ENCODE data around the gene AOC3. TPM values are rescaled to one million over a fixed set of nuclear protein-coding genes. Genes with fewer than 3 reads are reported as not detected.
"Not testable (repeated sequence)": the region's sequence is repeated elsewhere in the genome, so short reads cannot be mapped to it uniquely, and the experiment has no call there.

The AOC3 gene
- total RNA-seq, 1 donor from 2014 or later = 2.4 TPM

DNA sequence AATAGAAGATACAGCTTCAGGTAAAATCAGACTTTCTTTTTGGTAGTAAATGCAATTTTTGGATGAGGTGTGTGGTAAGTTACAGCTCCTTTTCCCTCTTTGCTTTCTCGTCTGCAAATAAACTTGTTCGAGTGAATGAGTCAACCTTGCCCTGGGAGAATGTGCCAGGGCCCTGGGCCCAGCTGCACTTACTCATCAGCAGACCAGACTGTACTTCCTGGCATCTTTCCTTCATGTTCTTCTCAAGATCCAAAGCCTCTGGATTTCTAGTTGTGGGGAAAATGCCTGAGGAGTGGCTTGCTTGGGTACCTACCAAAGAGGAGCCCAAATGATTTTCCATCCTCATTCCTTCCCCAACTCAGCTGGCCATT, 44.2 kb downstream of the AOC3 start:
- H3K27ac Mint-ChIP-seq = no peak overlapping the region
- no peak for DNase-seq (ENCODE audit: low spot score)
- no peak overlapping the region for H3K4me3 Mint-ChIP-seq (ENCODE audit: low read depth)
- peaks cover 18% of the 10 kb centered on the region for H3K27me3 Mint-ChIP-seq (ENCODE audit: low read depth)
- intact Hi-C loops (cut with micrococcal nuclease) = no loop called here
- H3K36me3 Mint-ChIP-seq (ENCODE audit: low read depth) = no peaks in the 10 kb centered on the region
- H3K9me3 Mint-ChIP-seq = no peaks in the 10 kb centered on the region
- peaks cover 3% of the 10 kb centered on the region for H3K4me1 Mint-ChIP-seq (ENCODE audit: low read depth)

DNA sequence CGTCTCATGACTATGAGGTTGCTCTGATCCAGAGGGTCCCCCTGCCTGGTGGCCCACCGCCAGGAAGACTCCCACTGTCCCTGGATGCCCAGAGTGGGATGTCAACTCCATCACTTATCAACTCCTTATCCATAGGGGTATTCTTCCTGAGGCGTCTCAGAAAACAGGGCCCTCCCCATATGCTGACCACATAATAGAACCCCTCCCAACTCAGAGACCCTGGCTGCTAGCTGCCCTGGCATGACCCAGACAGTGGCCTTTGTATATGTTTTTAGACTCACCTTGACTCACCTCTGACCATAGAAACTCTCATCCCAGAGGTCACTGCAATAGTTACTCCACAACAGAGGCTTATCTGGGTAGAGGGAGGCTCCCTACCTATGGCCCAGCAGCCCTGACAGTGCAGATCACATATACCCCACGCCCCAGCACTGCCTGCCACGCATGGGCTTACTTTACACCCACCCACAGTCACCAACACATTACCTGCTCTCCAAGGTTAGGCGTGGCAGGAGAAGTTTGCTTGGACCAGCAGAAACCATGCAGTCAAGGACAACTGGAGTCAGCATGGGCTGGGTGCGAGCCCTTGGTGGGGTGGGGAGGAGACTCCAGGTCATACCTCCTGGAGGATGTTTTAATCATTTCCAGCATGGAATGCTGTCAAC, 47.3 kb downstream of the AOC3 start:
- no peak for DNase-seq (ENCODE audit: low spot score)
- Mint-ChIP-seq H3K4me3 (ENCODE audit: low read depth) (no peak overlapping the region), H3K4me1 (ENCODE audit: low read depth) (peaks cover 3% of the 10 kb centered on the region), H3K27me3 (ENCODE audit: low read depth) (peaks cover 19% of the 10 kb centered on the region), H3K9me3 (no peaks in the 10 kb centered on the region), H3K27ac (no peak overlapping the region), H3K36me3 (ENCODE audit: low read depth) (no peaks in the 10 kb centered on the region)
- intact Hi-C loops (cut with micrococcal nuclease) = no loop called here

DNA sequence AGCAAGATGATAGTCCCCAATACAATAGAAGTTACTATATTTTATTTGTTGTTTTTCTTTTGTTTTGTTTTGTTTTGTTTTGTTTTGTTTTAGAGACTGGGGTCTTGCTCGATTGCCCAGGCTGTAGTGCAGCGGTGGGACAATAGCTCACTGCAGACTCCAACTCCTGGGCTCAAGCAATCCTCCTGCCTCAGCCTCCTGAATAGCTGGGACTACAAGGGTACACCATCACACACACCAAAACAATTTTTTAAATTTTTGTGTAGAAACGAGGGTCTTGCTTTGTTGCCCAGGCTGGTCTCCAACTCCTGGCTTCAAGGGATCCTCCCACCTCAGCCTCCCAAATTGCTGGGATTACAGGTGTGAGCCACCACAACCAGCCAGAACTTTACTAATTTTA, 49.0 kb downstream of the AOC3 start:
- H3K4me1 Mint-ChIP-seq (ENCODE audit: low read depth); H3K4me3 Mint-ChIP-seq (ENCODE audit: low read depth); H3K27me3 Mint-ChIP-seq (ENCODE audit: low read depth); intact Hi-C loops (cut with micrococcal nuclease); H3K36me3 Mint-ChIP-seq (ENCODE audit: low read depth); DNase-seq (ENCODE audit: low spot score); H3K9me3 Mint-ChIP-seq; H3K27ac Mint-ChIP-seq: not testable (repeated sequence)

DNA sequence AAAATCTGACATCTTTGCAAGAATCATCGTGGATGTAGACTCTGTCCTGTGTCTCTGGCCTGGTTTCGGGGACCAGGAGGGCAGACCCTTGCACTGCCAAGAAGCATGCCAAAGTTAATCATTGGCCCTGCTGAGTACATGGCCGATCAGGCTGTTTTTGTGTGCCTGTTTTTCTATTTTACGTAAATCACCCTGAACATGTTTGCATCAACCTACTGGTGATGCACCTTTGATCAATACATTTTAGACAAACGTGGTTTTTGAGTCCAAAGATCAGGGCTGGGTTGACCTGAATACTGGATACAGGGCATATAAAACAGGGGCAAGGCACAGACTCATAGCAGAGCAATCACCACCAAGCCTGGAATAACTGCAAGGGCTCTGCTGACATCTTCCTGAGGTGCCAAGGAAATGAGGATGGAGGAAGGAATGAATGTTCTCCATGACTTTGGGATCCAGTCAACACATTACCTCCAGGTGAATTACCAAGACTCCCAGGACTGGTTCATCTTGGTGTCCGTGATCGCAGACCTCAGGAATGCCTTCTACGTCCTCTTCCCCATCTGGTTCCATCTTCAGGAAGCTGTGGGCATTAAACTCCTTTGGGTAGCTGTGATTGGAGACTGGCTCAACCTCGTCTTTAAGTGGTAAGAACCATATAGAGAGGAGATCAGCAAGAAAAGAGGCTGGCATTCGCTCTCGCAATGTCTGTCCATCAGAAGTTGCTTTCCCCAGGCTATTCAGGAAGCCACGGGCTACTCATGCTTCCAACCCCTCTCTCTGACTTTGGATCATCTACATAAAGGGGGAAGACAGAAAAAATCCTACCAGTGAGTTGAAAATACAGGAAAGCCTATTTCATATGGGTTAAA, 49.7 kb downstream of the AOC3 start, which contains the start of gene G6PC1:
TSS of gene G6PC1 (plus strand) at position 340 of the 872 bp plus-strand sequence. CDS start at position 418, 78 bp downstream.
- no peaks in the 10 kb centered on the region for H3K9me3 Mint-ChIP-seq
- DNase-seq (ENCODE audit: low spot score) = no peak
- no peak within 1 kb of the TSS for H3K27ac Mint-ChIP-seq
- no peaks in the 10 kb centered on the region for H3K36me3 Mint-ChIP-seq (ENCODE audit: low read depth)
- no peak within 1 kb of the TSS for H3K4me3 Mint-ChIP-seq (ENCODE audit: low read depth)
- intact Hi-C loops (cut with micrococcal nuclease) = no loop called here
- H3K4me1 Mint-ChIP-seq (ENCODE audit: low read depth) = no peaks in the 10 kb centered on the region
- peaks cover 8% of the 10 kb centered on the region for H3K27me3 Mint-ChIP-seq (ENCODE audit: low read depth)

DNA sequence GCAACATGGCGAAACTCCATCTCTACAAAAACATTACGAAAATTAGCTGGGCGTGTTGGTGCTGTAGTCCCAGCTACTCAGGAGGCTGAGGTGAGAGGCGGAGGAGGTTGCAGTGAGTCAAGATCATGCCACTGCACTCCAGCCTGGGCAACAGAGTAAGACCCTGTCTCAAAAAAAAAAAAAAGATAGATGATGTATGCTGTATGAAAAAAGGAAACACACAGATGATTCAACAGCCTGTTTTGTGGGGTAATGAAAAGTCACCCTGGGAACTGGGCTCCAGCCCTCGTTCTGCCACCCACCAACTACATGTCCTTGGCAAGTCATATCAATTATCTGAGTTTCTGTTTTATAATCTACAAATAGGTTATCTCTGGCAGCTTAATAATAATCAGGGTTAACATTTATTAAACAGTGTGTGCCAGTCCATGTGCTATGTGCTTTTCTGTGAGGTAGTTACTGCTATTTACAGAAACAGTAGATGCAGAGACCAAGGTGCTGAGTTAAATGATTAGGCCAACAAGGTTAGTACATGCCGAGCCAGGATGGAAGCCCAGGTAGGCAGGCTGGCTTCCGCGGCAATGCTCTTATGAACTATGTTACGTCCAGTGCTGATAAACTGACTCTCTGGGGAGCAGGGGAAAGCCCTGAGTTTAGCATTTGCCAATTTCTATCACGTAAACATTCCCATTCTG, 50.7 kb downstream of the AOC3 start:
- DNase-seq (ENCODE audit: low spot score) = no peak
- H3K27ac Mint-ChIP-seq = no peak overlapping the region
- H3K4me1 Mint-ChIP-seq (ENCODE audit: low read depth) = no peaks in the 10 kb centered on the region
- H3K9me3 Mint-ChIP-seq = no peaks in the 10 kb centered on the region
- H3K4me3 Mint-ChIP-seq (ENCODE audit: low read depth) = no peak overlapping the region
- no peaks in the 10 kb centered on the region for H3K36me3 Mint-ChIP-seq (ENCODE audit: low read depth)
- peaks cover 13% of the 10 kb centered on the region for H3K27me3 Mint-ChIP-seq (ENCODE audit: low read depth)
- intact Hi-C loops (cut with micrococcal nuclease) = no loop called here

- intact Hi-C loops (cut with micrococcal nuclease) = no loop called here
- Mint-ChIP-seq H3K27ac (no peak overlapping the region), H3K36me3 (ENCODE audit: low read depth) (no peaks in the 10 kb centered on the region), H3K4me1 (ENCODE audit: low read depth) (no peaks in the 10 kb centered on the region), H3K4me3 (ENCODE audit: low read depth) (no peak overlapping the region), H3K27me3 (ENCODE audit: low read depth) (peaks cover 13% of the 10 kb centered on the region), H3K9me3 (no peaks in the 10 kb centered on the region)
- DNase-seq (ENCODE audit: low spot score) = no peak
Measured at GRCh38 chr17:42904110-42904469, 53.1 kb downstream of the AOC3 start.

GRCh38 chr17:42906772-42907446, 55.9 kb downstream of the AOC3 start:
- intact Hi-C loops (cut with micrococcal nuclease) = no loop called here
- no peak for DNase-seq (ENCODE audit: low spot score)
- Mint-ChIP-seq H3K4me3 (ENCODE audit: low read depth) (no peak overlapping the region), H3K27ac (no peak overlapping the region), H3K27me3 (ENCODE audit: low read depth) (peaks cover 19% of the 10 kb centered on the region), H3K36me3 (ENCODE audit: low read depth) (no peaks in the 10 kb centered on the region), H3K4me1 (ENCODE audit: low read depth) (no peaks in the 10 kb centered on the region), H3K9me3 (no peaks in the 10 kb centered on the region)

Other genes with a start within 250 kb of the AOC3 start
- 37.7 and 39.0 TPM in 2 replicates for gene RETREG3, start 241.8 kb upstream of the AOC3 start, total RNA-seq
- 85.5 and 94.9 TPM in 2 replicates for gene TUBG1, start 241.5 kb upstream of the AOC3 start, total RNA-seq
- 12.2 and 12.6 TPM in 2 replicates for gene TUBG2, start 191.9 kb upstream of the AOC3 start, total RNA-seq
- 0.57 and 1.0 TPM in 2 replicates for gene PLEKHH3, start 174.2 kb upstream of the AOC3 start, total RNA-seq
- 0.16 and 0.23 TPM in 2 replicates for gene CCR10, start 169.4 kb upstream of the AOC3 start, total RNA-seq
- gene CNTNAP1, start 168.7 kb upstream of the AOC3 start, total RNA-seq = 1.3 and 2.4 TPM in 2 replicates
- gene EZH1, start 106.2 kb upstream of the AOC3 start, total RNA-seq = 36.1 and 37.1 TPM in 2 replicates
- not detected in 2 replicates for gene RAMP2, start 90.0 kb upstream of the AOC3 start, total RNA-seq
- 88.8 and 90.4 TPM in 2 replicates for gene VPS25, start 77.8 kb upstream of the AOC3 start, total RNA-seq
- gene WNK4, start 70.6 kb upstream of the AOC3 start, total RNA-seq = 0.16 and 0.28 TPM in 2 replicates
- 51.2 and 51.7 TPM in 2 replicates for gene COA3, start 52.5 kb upstream of the AOC3 start, total RNA-seq
- 0.09 TPM in 1 of 2 replicates, not detected in the other for gene CNTD1, start 52.3 kb upstream of the AOC3 start, total RNA-seq
- 97.2 and 104 TPM in 2 replicates for gene BECN1, start 26.9 kb upstream of the AOC3 start, total RNA-seq
- 172 TPM in 2 replicates for gene PSME3, start 17.8 kb upstream of the AOC3 start, total RNA-seq
- gene AOC2, start 6.6 kb upstream of the AOC3 start, total RNA-seq = 3.2 TPM in 2 replicates
- not detected in 2 replicates for gene G6PC1, start 49.6 kb downstream of the AOC3 start, total RNA-seq
- gene AARSD1, start 113.3 kb downstream of the AOC3 start, total RNA-seq = 62.3 and 75.3 TPM in 2 replicates
- 1.9 and 2.1 TPM in 2 replicates for gene PTGES3L, start 128.9 kb downstream of the AOC3 start, total RNA-seq
- 18.7 and 19.9 TPM in 2 replicates for gene RUNDC1, start 129.4 kb downstream of the AOC3 start, total RNA-seq
- gene RPL27, start 147.2 kb downstream of the AOC3 start, total RNA-seq = 1,137 and 1,172 TPM in 2 replicates
- 49.1 and 51.2 TPM in 2 replicates for gene IFI35, start 155.6 kb downstream of the AOC3 start, total RNA-seq
- 18.6 and 21.7 TPM in 2 replicates for gene VAT1, start 171.2 kb downstream of the AOC3 start, total RNA-seq
- gene RND2, start 174.0 kb downstream of the AOC3 start, total RNA-seq = 0.05 TPM in 1 of 2 replicates, not detected in the other

Measured in activated T-helper 2 cell treated with anti-CD3 and anti-CD28 coated beads, Interferon-gamma antibody, Interleukin-2, Interleukin-4, amounts not matched to agents 10 μg/mL and 5 μg/mL and 100 μg/mL, durations not matched to agents 14 hours and 24 hours and 36 hours (primary cell).